SK-N-MC (cell line): ENCODE measurements around the gene PPIL1.

Experiments used
- EZH2 ChIP-seq: fragments of 200-600 bp; sonication (generic); IDR thresholded peaks from one replicate; pipeline ENCODE4 v1.6.1; 2017; ENCODE audit warnings: antibody characterized with exemption
- FOXP2 ChIP-seq: optimal IDR thresholded peaks from 2 replicates; pipeline ENCODE3; 2011; ENCODE audit warnings: mild to moderate bottlenecking, moderate library complexity; ENCODE audit not compliant: insufficient read depth; ENCODE audit errors: extremely low read length, control extremely low read depth
- POLR2AphosphoS5 ChIP-seq: IDR thresholded peaks from 2 replicates; pipeline ENCODE4 v1.6.1; 2012; ENCODE audit warnings: mild to moderate bottlenecking, low read depth, low read length, borderline replicate concordance

DNA sequence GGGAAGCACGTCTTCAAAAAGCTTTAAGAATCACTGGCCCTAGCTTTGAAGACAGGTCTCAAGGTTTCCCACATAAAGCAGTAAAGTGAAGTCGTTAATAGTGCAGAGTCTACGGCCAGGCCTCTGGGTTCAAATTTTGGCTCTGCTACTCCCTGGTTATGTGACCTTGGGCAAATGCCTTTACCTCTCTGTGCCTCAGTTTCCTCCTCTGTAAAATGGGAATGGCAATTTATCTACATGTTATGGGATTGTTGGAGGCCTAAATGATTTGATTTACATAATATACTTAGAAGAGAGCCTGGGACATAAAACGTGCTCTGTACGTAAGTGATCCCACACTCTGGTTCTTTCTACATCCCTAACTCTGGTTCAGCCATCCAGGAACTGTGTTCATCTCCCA, 67.5 kb downstream of the PPIL1 start:
- no peak for TF ChIP-seq EZH2
- no peak for TF ChIP-seq POLR2AphosphoS5
- no peak for TF ChIP-seq FOXP2
